Caki2 (cell line): ENCODE results near the gene KRT75. TPM values are rescaled to one million over a fixed set of nuclear protein-coding genes. Genes with fewer than 3 reads are reported as not detected.

Source experiments
- DNase-seq: peaks from one replicate; pipeline ENCODE4 v3.0.0-alpha.2; 2015; ENCODE audit warnings: low read depth
- in situ Hi-C: cut with HindIII; loops from 2 replicates; pipeline ENCODE4 v1.10.0; 2016; ENCODE audit warnings: low sequenced_read_pairs, low pct_unique_long_range_greater_than_20kb, mixed read lengths
- total RNA-seq: library from RNA; depleted of rRNA; stranded (reverse); fragments of >200 nt; shearing (Covaris generic); gene quantifications from 2 replicates; pipeline ENCODE4 v1.2.3, GENCODE V29; 2014; ENCODE audit warnings: low replicate concordance

Gene KRT75
- total RNA-seq, 1 experiment from 2014 or later: not detected

DNA sequence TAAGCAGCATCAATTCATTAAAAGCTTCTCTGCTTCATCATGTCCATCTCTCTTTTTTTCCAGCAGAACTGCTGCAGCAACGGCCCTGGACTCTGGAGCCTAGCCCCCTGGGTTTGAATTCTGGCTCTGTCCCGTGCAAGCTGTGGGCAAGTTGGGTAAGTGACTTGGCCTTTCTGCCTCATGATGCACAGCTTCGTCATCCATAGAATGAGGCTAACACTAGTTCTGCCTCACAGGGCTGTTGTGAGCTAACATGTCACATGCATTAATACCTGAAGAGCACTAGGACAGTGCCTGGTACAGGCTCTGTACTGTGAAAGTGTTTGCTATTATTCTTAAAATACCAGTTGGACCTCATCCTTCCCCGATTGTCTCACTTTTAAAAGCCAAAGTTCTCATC is 32.2 kb downstream of the KRT75 start:
- no peak for DNase-seq

GRCh38 chr12:52401526-52401925 is 32.6 kb downstream of the KRT75 start:
- no peak for DNase-seq
- in situ Hi-C loops: no loop called here

More for the DNA sequence above, 32.2 kb downstream of the KRT75 start:
- in situ Hi-C loops: no loop called here

- in situ Hi-C loops: no loop called here
- DNase-seq: no peak
Measured at GRCh38 chr12:52400906-52401305, 33.3 kb downstream of the KRT75 start.

DNA sequence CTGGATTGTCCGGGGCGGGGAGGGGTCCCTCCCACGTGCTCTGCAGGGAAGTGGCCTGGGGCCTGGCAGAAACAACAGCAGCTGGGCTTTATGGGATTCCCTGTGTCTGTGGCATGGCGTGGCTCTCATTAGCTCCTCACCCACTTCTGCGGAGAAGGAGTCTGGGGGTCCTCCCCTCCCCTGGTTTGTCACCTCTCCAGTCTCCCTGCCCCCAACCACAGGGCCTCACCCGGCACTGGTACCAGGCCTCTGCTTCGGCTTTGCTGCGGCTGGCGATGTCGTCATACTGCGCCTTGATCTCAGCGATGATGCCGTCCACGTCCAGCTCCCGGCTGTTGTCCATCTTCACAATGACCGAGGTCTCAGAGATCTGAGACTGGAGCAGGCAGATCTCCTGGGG is 34.4 kb downstream of the KRT75 start:
- DNase-seq: no peak
- in situ Hi-C loops: no loop called here

DNA sequence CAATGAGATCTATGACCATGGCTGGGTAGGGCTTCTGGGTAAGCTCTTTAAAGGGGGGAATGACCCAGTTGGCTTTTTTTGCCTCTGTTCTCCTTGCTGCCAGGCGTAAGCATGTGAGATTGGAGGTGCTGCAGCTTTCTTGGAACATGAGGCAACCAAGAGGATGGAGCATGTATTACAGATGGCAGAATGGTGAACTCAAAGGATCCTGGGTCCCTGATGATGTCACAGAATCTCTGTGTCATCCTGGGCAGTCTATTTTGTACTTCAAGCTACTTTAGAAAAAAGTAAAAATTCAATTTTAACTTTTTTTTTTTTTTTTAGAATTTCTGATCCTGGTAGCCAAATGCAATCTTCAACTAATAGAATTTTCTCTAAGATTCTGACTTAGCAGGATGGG is 36.0 kb downstream of the KRT75 start:
- in situ Hi-C loops: no loop called here

DNA sequence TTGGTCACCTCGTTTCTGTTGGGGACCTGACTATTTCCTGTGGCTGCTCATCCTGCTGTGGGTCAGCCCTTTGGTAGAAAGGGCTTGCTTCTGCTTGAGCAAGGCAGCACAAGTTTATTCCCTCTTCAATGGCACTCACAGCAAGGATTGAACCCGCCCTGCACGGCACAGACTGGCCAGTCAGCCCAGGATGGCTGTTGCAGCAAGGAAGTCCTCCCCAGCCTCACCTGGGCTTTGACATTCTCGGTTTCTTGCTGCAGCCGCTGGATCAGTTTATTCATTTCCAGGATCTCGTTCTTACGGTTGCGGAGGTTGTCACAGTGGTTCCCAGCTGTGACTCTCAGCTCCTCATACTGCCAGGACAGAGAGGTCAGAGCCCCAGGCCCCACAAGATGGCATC is 37.5 kb downstream of the KRT75 start:
- in situ Hi-C loops: no loop called here
- DNase-seq: no peak

More for the DNA sequence above, 36.0 kb downstream of the KRT75 start:
- no peak for DNase-seq

GRCh38 chr12:52395761-52396434 is 38.3 kb downstream of the KRT75 start:
- in situ Hi-C loops: no loop called here
- DNase-seq: no peak

DNA sequence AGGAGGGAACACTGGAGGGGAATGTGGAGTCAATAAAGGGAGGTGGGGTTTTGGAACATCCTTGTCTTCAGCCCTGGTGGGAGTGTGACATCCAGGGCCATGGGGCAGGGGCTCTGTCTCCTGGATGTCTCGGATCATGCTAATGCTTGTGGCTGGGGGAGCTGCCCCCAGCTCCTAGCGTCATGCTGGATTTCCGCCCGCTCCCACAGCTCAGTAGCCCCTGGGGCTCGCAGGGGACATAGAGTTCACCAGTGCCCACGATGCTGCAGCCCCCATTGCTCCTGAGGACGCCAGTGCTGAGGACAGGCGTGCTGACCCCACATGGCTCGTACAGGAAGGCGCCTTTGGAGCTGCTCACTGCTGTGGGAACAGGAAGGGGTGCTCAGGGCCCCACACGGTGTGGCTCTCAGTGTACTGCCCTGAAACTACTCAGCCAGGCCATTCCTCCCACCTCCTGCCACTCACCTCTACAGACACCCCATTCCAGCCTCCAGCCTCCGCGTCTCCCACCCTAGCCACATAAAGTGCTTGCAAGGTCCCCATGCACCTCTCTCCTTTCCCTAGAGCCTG is 39.2 kb downstream of the KRT75 start:
- in situ Hi-C loops: no loop called here
- no peak for DNase-seq

DNA sequence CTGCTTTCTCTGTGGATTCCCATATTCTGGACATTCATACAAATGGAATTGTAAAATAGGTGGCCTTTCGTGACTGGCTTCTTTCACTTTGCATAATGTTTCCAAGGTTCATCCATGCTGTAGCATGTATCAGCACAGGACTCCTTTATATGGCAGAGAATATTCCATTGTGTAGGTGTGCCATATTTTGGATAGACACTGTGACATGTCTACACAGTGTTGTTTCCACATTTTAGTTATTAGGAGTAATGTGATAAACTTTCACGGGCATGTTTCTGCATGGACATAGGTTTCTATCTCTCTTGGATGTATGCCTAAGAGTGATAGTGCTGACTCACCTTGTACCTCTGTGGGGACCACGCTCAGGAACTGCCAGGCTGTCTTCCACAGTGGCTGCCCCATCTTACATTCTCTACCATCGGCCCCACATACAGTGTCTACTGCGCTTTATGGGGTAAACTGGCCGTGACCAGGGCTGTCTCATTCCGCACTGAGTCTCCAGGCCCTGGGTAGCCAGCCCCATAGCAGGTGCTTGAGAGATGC is 41.6 kb downstream of the KRT75 start:
- no peak for DNase-seq
- in situ Hi-C loops: no loop called here

- in situ Hi-C loops: no loop called here
- no peak for DNase-seq
Measured at GRCh38 chr12:52391618-52392002, 42.6 kb downstream of the KRT75 start.

- DNase-seq: no peak
- in situ Hi-C loops: no loop called here
Measured at GRCh38 chr12:52390739-52391617, 43.2 kb downstream of the KRT75 start.

DNA sequence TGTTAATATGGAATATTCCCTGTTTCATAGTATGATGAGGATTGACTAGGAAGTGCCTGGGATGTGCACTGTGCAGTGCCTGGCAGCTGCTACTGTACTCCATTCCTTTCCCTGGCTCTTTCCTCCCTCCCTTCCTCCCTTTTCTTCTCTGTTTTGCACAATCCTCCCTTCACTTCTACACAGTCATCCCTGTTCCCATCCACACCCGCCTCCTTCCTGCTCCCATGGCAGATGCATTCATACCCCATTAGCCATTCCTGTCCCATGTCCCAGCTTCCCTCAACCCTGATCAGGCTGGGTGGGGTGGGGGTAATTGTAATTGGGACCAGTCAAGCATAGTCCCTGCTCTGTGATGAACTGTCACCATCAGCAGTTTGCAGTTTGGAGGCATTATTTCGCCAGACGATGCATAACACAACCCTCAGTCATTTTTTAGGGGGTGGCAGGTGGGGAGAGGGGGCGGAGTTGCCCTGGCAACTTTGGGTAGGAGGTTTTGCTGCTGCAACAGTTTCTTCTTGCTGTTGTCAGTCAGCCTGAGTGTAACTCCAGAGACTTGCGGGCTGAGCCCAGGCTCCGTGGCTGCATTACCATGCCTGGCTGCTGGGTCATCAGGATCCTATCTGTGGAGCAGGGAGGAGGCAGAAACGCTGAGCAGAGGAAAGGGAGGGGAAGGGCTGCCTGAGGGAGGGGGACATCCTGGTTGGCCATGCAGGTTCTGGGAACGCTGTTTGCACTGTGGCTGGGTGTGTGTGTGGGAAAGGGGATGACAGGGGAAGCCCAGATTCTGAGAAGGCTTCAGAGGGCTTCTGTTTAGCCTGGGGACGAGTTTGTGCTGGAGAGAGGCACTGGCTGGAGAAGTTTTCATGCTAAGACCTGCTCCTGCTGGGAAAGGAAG is 44.6 kb downstream of the KRT75 start:
- DNase-seq: no peak
- in situ Hi-C loops: no loop called here

- no peak for DNase-seq
- in situ Hi-C loops: no loop called here
Measured at GRCh38 chr12:52387859-52388258, 46.3 kb downstream of the KRT75 start.

- in situ Hi-C loops: no loop called here
- DNase-seq: no peak
Measured at GRCh38 chr12:52385226-52385702, 48.9 kb downstream of the KRT75 start, which contains the start of gene KRT84. TSS of gene KRT84 (minus strand) at chr12:52385652. CDS start at chr12:52385585, 67 bp downstream.

GRCh38 chr12:52383331-52383730 is 50.8 kb downstream of the KRT75 start:
- in situ Hi-C loops: no loop called here
- DNase-seq: no peak

DNA sequence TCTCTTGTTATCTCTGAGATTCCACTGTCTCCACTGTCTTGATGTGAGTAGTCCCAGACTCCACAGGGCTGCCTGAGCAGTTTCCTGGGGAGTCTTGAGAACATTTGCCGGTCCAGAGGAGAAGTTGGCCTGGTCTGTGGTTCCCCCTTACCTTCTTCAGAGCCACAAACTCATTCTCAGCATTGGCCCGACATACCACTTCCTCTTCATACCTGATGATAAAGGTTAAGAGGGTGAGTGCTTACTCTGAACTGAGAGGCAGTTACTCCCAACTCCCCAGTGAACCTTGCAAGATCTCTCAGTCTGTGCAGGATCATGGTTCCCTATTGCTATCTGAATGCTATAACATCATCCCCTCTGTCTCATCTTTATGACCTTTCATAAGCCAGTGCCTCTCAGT is 51.3 kb downstream of the KRT75 start:
- no peak for DNase-seq
- in situ Hi-C loops: no loop called here

GRCh38 chr12:52381206-52381605 is 53.0 kb downstream of the KRT75 start:
- in situ Hi-C loops: no loop called here

GRCh38 chr12:52380271-52380694 is 53.9 kb downstream of the KRT75 start:
- DNase-seq: no peak

More at GRCh38 chr12:52381206-52381605, 53.0 kb downstream of the KRT75 start:
- no peak for DNase-seq

More at GRCh38 chr12:52380271-52380694, 53.9 kb downstream of the KRT75 start:
- in situ Hi-C loops: no loop called here
